GM12878 (cell line): Measurements from ENCODE around the gene MYB. TPM values are rescaled to one million over a fixed set of nuclear protein-coding genes. Genes with fewer than 3 reads are reported as not detected.

ENCODE experiments used
- ATAC-seq: fragments of 200-7000 bp; cut with Tn5 transposase; 3 replicates; pipeline ENCODE4 v1.9.1; 2020; ENCODE audit warnings: mild to moderate bottlenecking, moderate library complexity
- BruUV-seq: library from RNA; stranded (reverse); fragments of 400-500 nt; replicated peaks from 2 replicates; lab custom pipeline; 2021; lab: Mats Ljungman, UMichigan
- CTCF ChIA-PET: fragments of 300-600 bp; sonication (Branson Sonifier 250); formaldehyde crosslinking; extraction: SDS; loops from one replicate; lab custom pipeline; 2021; ENCODE audit warnings: inconsistent platforms; lab: Yijun Ruan, JAX
- POLR2A ChIA-PET: fragments of 350-600 bp; formaldehyde crosslinking; extraction: SDS; loops from one replicate; lab custom pipeline; 2021; ENCODE audit warnings: inconsistent platforms; lab: Charles Lee
- RAD21 ChIA-PET: fragments of 300-600 bp; sonication (Branson Sonifier 250); formaldehyde crosslinking; loops from one replicate; lab custom pipeline; 2023; ENCODE audit warnings: antibody characterized with exemption; ENCODE audit not compliant: unreplicated experiment; lab: Charles Lee
- SMC1A ChIA-PET: fragments of 300-600 bp; sonication (Branson Sonifier 250); formaldehyde crosslinking; loops from one replicate; lab custom pipeline; 2023; ENCODE audit not compliant: unreplicated experiment, uncharacterized antibody; lab: Charles Lee
- DNase-seq: peaks from one replicate; pipeline ENCODE4 v3.0.0-alpha.2; 2011; ENCODE audit warnings: low read depth, low spot score
- FAIRE-seq: peaks from 3 replicates; lab custom pipeline; 2011; peaks lifted over from hg19 to GRCh38; lab: Jason Lieb, UNC
- H2AFZ ChIP-seq: 2 replicates; pipeline ENCODE4 v1.6.0; 2011; ENCODE audit warnings: low read depth, low read length, control low read depth; ENCODE audit not compliant: control insufficient read depth
- H3K27ac ChIP-seq: 2 replicates; pipeline ENCODE4 v1.5.1; 2011; ENCODE audit warnings: control low read depth; ENCODE audit not compliant: control insufficient read depth, insufficient read depth
- H3K27me3 ChIP-seq, 2 experiments: replicated peaks in 1 of 2; 2 replicates each; pipeline versions ENCODE4 v1.6.0 to v1.6.1; 2011; ENCODE audit warnings: low read length in 1 of 2; ENCODE audit not compliant: control insufficient read depth in 2 of 2, insufficient read depth in 2 of 2
- H3K36me3 ChIP-seq, 2 experiments: 2 replicates each; pipeline ENCODE4 v1.5.1; 2011; ENCODE audit warnings: low read length in 1 of 2; ENCODE audit not compliant: control insufficient read depth in 2 of 2, insufficient read depth in 2 of 2
- H3K4me1 ChIP-seq: 2 replicates; pipeline ENCODE4 v1.6.1; 2011; ENCODE audit warnings: mild to moderate bottlenecking, low read length, moderate library complexity, mixed read lengths; ENCODE audit not compliant: control insufficient read depth, insufficient read depth
- H3K4me2 ChIP-seq: 2 replicates; pipeline ENCODE4 v1.6.0; 2011; ENCODE audit warnings: control low read depth; ENCODE audit not compliant: control insufficient read depth, insufficient read depth
- H3K4me3 ChIP-seq: fragments of 200-600 bp; sonication (generic); 2 replicates; pipeline ENCODE4 v1.5.1; 2016
- H3K79me2 ChIP-seq: 2 replicates; pipeline ENCODE4 v1.6.0; 2011; ENCODE audit warnings: low read length; ENCODE audit not compliant: control insufficient read depth, insufficient read depth
- H3K9ac ChIP-seq: 2 replicates; pipeline ENCODE4 v1.8.0; 2011; ENCODE audit warnings: low read length, control low read depth, mixed read lengths; ENCODE audit not compliant: control insufficient read depth, insufficient read depth
- H3K9me3 ChIP-seq: replicated peaks from 3 replicates; pipeline ENCODE4 v1.5.1; 2011; ENCODE audit warnings: mild to moderate bottlenecking, low read length; ENCODE audit not compliant: control insufficient read depth, insufficient read depth
- H4K20me1 ChIP-seq: 2 replicates; pipeline ENCODE4 v1.6.0; 2011; ENCODE audit not compliant: control insufficient read depth, insufficient read depth
- ATF7 ChIP-seq: fragments of 450-650 bp; IDR thresholded peaks from 2 replicates; pipeline ENCODE4 v1.6.1; 2016; ENCODE audit warnings: low read depth, mild to moderate bottlenecking
- BRCA1 ChIP-seq: IDR thresholded peaks from 2 replicates; pipeline ENCODE4 v1.6.1; 2011; ENCODE audit warnings: low read depth, low read length, improper control_type of control experiment
- CREB1 ChIP-seq: IDR thresholded peaks from 2 replicates; pipeline ENCODE4 v1.6.1; 2012; ENCODE audit warnings: low read depth, mild to moderate bottlenecking, inconsistent platforms
- WGBS: methylation state at CpG from one replicate; pipeline ENCODE4 v1.1.6; 2016; ENCODE audit warnings: low lambda C conversion rate; ENCODE audit not compliant: insufficient replicate concordance, insufficient coverage; ENCODE audit errors: missing lambda C conversion rate; 5-methylcytosine and 5-hydroxymethylcytosine counted together
- in situ Hi-C: fragments of 300-500 bp; cut with MboI; formaldehyde crosslinking; loops from 9 replicates; pipeline ENCODE4 v1.14.3; 2018; ENCODE audit warnings: mixed read lengths
- intact Hi-C: fragments of 100-400 bp; cut with micrococcal nuclease; formaldehyde crosslinking; loops from one replicate; pipeline ENCODE4 v1.14.2; 2022; ENCODE audit not compliant: unreplicated experiment
- polyA plus RNA-seq, 11 experiments: library from polyadenylated mRNA; depleted of rRNA in 4 of 11; unstranded in 6 of 11; stranded (reverse) in 5 of 11; fragments of >200 nt; fragmentation: Nextera tagmentation in 4 of 11; fragmentation: Illumina TruSeq in 1 of 11; extraction: Ambion mirVana in 4 of 11; extraction: Trizol in 1 of 11; gene quantifications; 1 replicate in 1 of 11; 2 replicates in 10 of 11; pipeline versions ENCODE4 v1.2.1 to v1.2.3, GENCODE V29; 2011 to 2016; ENCODE audit warnings: inconsistent platforms in 2 of 11, missing spikeins in 2 of 11, low read depth in 1 of 11
- total RNA-seq, 4 experiments: library from RNA; depleted of rRNA in 3 of 4; stranded (reverse); fragments of >200 nt in 3 of 4; fragmentation: Illumina TruSeq in 1 of 4; extraction: Trizol in 1 of 4; gene quantifications; 2 replicates each; pipeline versions ENCODE4 v1.2.1 to v1.2.3, GENCODE V29; 2013 to 2021
- TF ChIP-seq, protein P1 (sequence below): fragments of 450-650 bp; IDR thresholded peaks from 2 replicates; pipeline ENCODE4 v1.6.1; 2017; ENCODE audit warnings: mild to moderate bottlenecking, moderate library complexity
- TF ChIP-seq, protein P2 (sequence below): fragments of 450-650 bp; IDR thresholded peaks from 2 replicates; pipeline ENCODE4 v1.6.1; 2018; ENCODE audit warnings: mild to moderate bottlenecking, low read depth, moderate library complexity; ENCODE audit not compliant: partially characterized antibody

The MYB gene
- total and polyA plus RNA-seq, 10 of the 15 experiments (the other 5 are each of a cell fraction or from before 2014, with no cell fraction given), result 7.0 to 29.8 (median 21.5) TPM

DNA sequence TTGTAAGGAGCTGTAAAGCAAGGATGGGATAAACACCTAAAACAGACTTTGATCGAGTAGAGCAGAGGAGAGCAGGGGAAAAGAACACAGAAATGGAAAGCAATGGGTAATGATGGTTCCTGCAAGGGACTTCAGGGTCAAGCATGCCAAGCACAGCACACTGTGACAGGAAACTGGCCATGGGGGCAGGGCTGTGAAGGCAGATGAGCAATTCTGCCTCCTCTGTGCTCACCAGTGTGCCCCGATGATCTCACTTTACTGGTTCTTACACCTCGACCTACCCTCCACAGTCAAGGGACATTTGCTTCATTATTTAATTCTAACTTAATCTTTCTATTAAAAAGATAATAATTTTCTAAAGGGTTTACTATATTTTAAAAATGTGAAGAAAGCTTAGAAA lies 21.6 kb upstream of the MYB start:
- intact Hi-C loops, result no loop called here
- Histone ChIP-seq H3K27ac (no peak overlapping the region), H2AFZ (no peak overlapping the region), H3K9me3 (no peaks in the 10 kb centered on the region), H3K79me2 (no peaks in the 10 kb centered on the region), H3K27me3 (no peaks in the 10 kb centered on the region), H3K4me2 (no peak overlapping the region), H3K36me3 (no peaks in the 10 kb centered on the region), H4K20me1 (no peaks in the 10 kb centered on the region), H3K4me3 (no peak overlapping the region), H3K9ac (no peak overlapping the region), H3K4me1 (peaks cover 23% of the 10 kb centered on the region)
- BruUV-seq, result no TSS peak
- RAD21 ChIA-PET, result interaction anchor here (0.6 to 5.0 kb wide), 9 partner anchors 13 to 265 kb away, joined by 3 to 26 read pairs (median 4); partner anchors contain the start of gene MYB
- 0 out of 2 replicates have a peak, but pooled peaks have one; percentile 22 for TF ChIP-seq CREB1
- TF ChIP-seq ATF7, result peak; percentile 35; the same call in 1 of the 2 replicates
- TF ChIP-seq, protein P1, sequence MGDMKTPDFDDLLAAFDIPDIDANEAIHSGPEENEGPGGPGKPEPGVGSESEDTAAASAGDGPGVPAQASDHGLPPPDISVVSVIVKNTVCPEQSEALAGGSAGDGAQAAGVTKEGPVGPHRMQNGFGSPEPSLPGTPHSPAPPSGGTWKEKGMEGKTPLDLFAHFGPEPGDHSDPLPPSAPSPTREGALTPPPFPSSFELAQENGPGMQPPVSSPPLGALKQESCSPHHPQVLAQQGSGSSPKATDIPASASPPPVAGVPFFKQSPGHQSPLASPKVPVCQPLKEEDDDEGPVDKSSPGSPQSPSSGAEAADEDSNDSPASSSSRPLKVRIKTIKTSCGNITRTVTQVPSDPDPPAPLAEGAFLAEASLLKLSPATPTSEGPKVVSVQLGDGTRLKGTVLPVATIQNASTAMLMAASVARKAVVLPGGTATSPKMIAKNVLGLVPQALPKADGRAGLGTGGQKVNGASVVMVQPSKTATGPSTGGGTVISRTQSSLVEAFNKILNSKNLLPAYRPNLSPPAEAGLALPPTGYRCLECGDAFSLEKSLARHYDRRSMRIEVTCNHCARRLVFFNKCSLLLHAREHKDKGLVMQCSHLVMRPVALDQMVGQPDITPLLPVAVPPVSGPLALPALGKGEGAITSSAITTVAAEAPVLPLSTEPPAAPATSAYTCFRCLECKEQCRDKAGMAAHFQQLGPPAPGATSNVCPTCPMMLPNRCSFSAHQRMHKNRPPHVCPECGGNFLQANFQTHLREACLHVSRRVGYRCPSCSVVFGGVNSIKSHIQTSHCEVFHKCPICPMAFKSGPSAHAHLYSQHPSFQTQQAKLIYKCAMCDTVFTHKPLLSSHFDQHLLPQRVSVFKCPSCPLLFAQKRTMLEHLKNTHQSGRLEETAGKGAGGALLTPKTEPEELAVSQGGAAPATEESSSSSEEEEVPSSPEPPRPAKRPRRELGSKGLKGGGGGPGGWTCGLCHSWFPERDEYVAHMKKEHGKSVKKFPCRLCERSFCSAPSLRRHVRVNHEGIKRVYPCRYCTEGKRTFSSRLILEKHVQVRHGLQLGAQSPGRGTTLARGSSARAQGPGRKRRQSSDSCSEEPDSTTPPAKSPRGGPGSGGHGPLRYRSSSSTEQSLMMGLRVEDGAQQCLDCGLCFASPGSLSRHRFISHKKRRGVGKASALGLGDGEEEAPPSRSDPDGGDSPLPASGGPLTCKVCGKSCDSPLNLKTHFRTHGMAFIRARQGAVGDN, result peak; percentile 20; the same call in 1 of the 2 replicates
- TF ChIP-seq, protein P2, sequence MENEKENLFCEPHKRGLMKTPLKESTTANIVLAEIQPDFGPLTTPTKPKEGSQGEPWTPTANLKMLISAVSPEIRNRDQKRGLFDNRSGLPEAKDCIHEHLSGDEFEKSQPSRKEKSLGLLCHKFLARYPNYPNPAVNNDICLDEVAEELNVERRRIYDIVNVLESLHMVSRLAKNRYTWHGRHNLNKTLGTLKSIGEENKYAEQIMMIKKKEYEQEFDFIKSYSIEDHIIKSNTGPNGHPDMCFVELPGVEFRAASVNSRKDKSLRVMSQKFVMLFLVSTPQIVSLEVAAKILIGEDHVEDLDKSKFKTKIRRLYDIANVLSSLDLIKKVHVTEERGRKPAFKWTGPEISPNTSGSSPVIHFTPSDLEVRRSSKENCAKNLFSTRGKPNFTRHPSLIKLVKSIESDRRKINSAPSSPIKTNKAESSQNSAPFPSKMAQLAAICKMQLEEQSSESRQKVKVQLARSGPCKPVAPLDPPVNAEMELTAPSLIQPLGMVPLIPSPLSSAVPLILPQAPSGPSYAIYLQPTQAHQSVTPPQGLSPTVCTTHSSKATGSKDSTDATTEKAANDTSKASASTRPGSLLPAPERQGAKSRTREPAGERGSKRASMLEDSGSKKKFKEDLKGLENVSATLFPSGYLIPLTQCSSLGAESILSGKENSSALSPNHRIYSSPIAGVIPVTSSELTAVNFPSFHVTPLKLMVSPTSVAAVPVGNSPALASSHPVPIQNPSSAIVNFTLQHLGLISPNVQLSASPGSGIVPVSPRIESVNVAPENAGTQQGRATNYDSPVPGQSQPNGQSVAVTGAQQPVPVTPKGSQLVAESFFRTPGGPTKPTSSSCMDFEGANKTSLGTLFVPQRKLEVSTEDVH, result no peak
- no peak for TF ChIP-seq BRCA1
- POLR2A ChIA-PET, result interaction anchor here (0.6 to 5.4 kb wide), 7 partner anchors 12 to 145 kb away, joined by 3 to 24 read pairs (median 4); no protein-coding TSS in a partner anchor
- ATAC-seq (peak; percentile 70), FAIRE-seq (no peak), DNase-seq (no peak)
- CTCF ChIA-PET, result interaction anchor here (0.7 to 7.2 kb wide), 5 partner anchors 10 to 30 kb away, joined by 3 to 128 read pairs (median 4); partner anchors contain the start of gene MYB
- WGBS, result 26% methylated on average over 3 of the region's 3 CpGs
- SMC1A ChIA-PET, result interaction anchor here (0.8 to 6.0 kb wide), 10 partner anchors 8 to 150 kb away, joined by 3 to 55 read pairs (median 6); partner anchors contain the start of genes HBS1L and MYB
- in situ Hi-C loops, result no loop called here
